K562 (cell line): ENCODE data around the gene METAP1D. TPM values are rescaled to one million over a fixed set of nuclear protein-coding genes. Genes with fewer than 3 reads are reported as not detected.
A peak's percentile ranks its signal among the peaks of the same experiment; 100 is the strongest.

Experiments used
- CREB1 ChIP-seq, 2 experiments: sonication (generic) in 1 of 2; formaldehyde crosslinking in 1 of 2; IDR thresholded peaks; 2 replicates each; pipeline versions ENCODE4 v1.6.1 to v1.8.0; 2012 to 2022; ENCODE audit warnings: inconsistent platforms in 1 of 2, mild to moderate bottlenecking in 1 of 2, missing genetic modification reagents in 1 of 2, moderate library complexity in 1 of 2
- FOXA3 ChIP-seq, 2 experiments: fragments of 450-650 bp in 1 of 2; sonication (generic) in 1 of 2; formaldehyde crosslinking; IDR thresholded peaks in 1 of 2; conservative IDR thresholded peaks in 1 of 2; 2 replicates each; pipeline versions ENCODE4 v1.4.0 to v1.8.0; 2020 to 2022; ENCODE audit warnings: mild to moderate bottlenecking in 2 of 2, missing genetic modification reagents in 1 of 2
- GMEB1 ChIP-seq: fragments of 250-450 bp; sonication (Bioruptor Pico); IDR thresholded peaks from 2 replicates; pipeline ENCODE4 v1.4.0; 2020; ENCODE audit warnings: mild to moderate bottlenecking
- HDAC6 ChIP-seq: IDR thresholded peaks from 2 replicates; pipeline ENCODE4 v1.6.1; 2012; ENCODE audit warnings: low read depth, mild to moderate bottlenecking, control low read depth, inconsistent platforms, low read length, moderate library complexity
- IRF1 ChIP-seq: sonication (generic); formaldehyde crosslinking; IDR thresholded peaks from 2 replicates; pipeline ENCODE4 v1.8.0; 2022; ENCODE audit warnings: missing genetic modification reagents, mild to moderate bottlenecking, borderline replicate concordance
- LCOR ChIP-seq: sonication (generic); formaldehyde crosslinking; IDR thresholded peaks from 2 replicates; pipeline ENCODE4 v1.8.0; 2022; ENCODE audit warnings: mild to moderate bottlenecking, missing genetic modification reagents
- MAZ ChIP-seq, 2 experiments: fragments of 450-650 bp in 1 of 2; sonication (generic) in 1 of 2; formaldehyde crosslinking; IDR thresholded peaks in 1 of 2; conservative IDR thresholded peaks in 1 of 2; 2 replicates each; pipeline versions ENCODE4 v1.4.0 to v1.5.0; 2020; ENCODE audit warnings: mild to moderate bottlenecking in 1 of 2, missing genetic modification reagents in 1 of 2
- MLLT1 ChIP-seq, 2 experiments: fragments of 450-650 bp; IDR thresholded peaks; 2 replicates each; pipeline ENCODE4 v1.6.1; 2016
- NELFE ChIP-seq: IDR thresholded peaks from 2 replicates; pipeline ENCODE4 v1.6.1; 2011; ENCODE audit warnings: mild to moderate bottlenecking; ENCODE audit not compliant: insufficient read depth, insufficient read length
- NFATC3 ChIP-seq: fragments of 450-650 bp; IDR thresholded peaks from 2 replicates; pipeline ENCODE4 v1.6.1; 2017; ENCODE audit warnings: mild to moderate bottlenecking
- POLR3G ChIP-seq: IDR thresholded peaks from 2 replicates; pipeline ENCODE4 v1.6.1; 2011; ENCODE audit not compliant: insufficient read length, insufficient replicate concordance; ENCODE audit errors: extremely low read depth
- PPARD ChIP-seq: fragments of 250-450 bp; sonication (Bioruptor Pico); IDR thresholded peaks from 2 replicates; pipeline ENCODE4 v1.8.0; 2022; ENCODE audit warnings: inconsistent platforms, mild to moderate bottlenecking, moderate library complexity
- SFPQ ChIP-seq: fragments of 200-400 bp; formaldehyde crosslinking; IDR thresholded peaks from 2 replicates; pipeline ENCODE4 v1.6.1; 2017; ENCODE audit warnings: mild to moderate bottlenecking, low read depth, low read length, moderate library complexity
- SMARCA5 ChIP-seq: fragments of 450-650 bp; IDR thresholded peaks from 2 replicates; pipeline ENCODE4 v1.6.1; 2016
- SNIP1 ChIP-seq: fragments of 450-650 bp; IDR thresholded peaks from 2 replicates; pipeline ENCODE4 v1.7.1; 2017; ENCODE audit warnings: low read depth, mild to moderate bottlenecking
- TBP ChIP-seq: optimal IDR thresholded peaks from 2 replicates; pipeline ENCODE3; 2011; ENCODE audit warnings: low read depth, low read length, improper control_type of control experiment
- ZNF263 ChIP-seq: sonication (generic); formaldehyde crosslinking; IDR thresholded peaks from 2 replicates; pipeline ENCODE4 v1.8.0; 2022; ENCODE audit warnings: mild to moderate bottlenecking, missing genetic modification reagents, borderline replicate concordance
- ZNF512 ChIP-seq: IDR thresholded peaks from 2 replicates; pipeline ENCODE4 v1.6.1; 2016; ENCODE audit warnings: missing genetic modification characterization, missing compliant biosample characterization
- ZNF75A ChIP-seq: fragments of 450-650 bp; formaldehyde crosslinking; IDR thresholded peaks from 2 replicates; pipeline ENCODE4 v1.4.0; 2020; ENCODE audit warnings: mild to moderate bottlenecking
- polyA plus RNA-seq, 8 experiments: library from polyadenylated mRNA; depleted of rRNA in 4 of 8; stranded (reverse) in 5 of 8; unstranded in 3 of 8; fragments of >200 nt; fragmentation: Nextera tagmentation in 2 of 8; fragmentation: Illumina TruSeq in 1 of 8; extraction: Ambion mirVana in 2 of 8; extraction: Trizol in 1 of 8; gene quantifications; 2 replicates each; pipeline versions ENCODE4 v1.2.1 to v1.2.3, GENCODE V29; 2011 to 2014; ENCODE audit warnings: inconsistent platforms in 1 of 8, missing spikeins in 1 of 8
- total RNA-seq, 7 experiments: library from RNA; depleted of rRNA in 6 of 7; stranded (reverse); fragments of >200 nt in 6 of 7; fragmentation: Illumina TruSeq in 2 of 7; extraction: Trizol in 2 of 7; gene quantifications; 2 replicates each; pipeline versions ENCODE4 v1.2.1 to v1.2.3, GENCODE V29; 2011 to 2021; ENCODE audit warnings: low replicate concordance in 1 of 7

Gene METAP1D
- total and polyA plus RNA-seq, 9 of the 15 experiments (the other 6 are each of a cell fraction or from before 2014, with no cell fraction given): 8.0 to 23.4 (median 15.7) TPM

- TF ChIP-seq IRF1 (peak; percentile 86; the same call in 1 of the 2 replicates), SFPQ (no peak), NELFE (no peak), TBP (peak; percentile 87), ZNF75A (CRISPR knock-in tag) (no peak), NFATC3 (no peak), SNIP1 (no peak), ZNF263 (CRISPR knock-in tag) (peak; percentile 76), SMARCA5 (no peak), MAZ (CRISPR knock-in tag; conservative IDR thresholded peaks at IDR 0.05 in 1 of 2, IDR thresholded peaks at IDR 0.05 in 1 of 2) (peak; percentile 74 to 87), LCOR (peak; percentile 1; the same call in 1 of the 2 replicates), ZNF512 (tag) (no peak), CREB1 (IDR thresholded peaks at IDR 0.05) (0 out of 2 replicates have a peak, but pooled peaks have one; percentile 17), CREB1 (CRISPR knock-in tag; IDR thresholded peaks at IDR 0.05) (no peak), PPARD (CRISPR knock-in tag) (no peak), POLR3G (no peak), FOXA3 (CRISPR knock-in tag; conservative IDR thresholded peaks at IDR 0.05 in 1 of 2, IDR thresholded peaks at IDR 0.05 in 1 of 2) (peak in 1 of 2 experiments; percentile 45; a peak in 1 of 4 replicates), GMEB1 (no peak), MLLT1 (IDR thresholded peaks at IDR 0.05) (no peak), HDAC6 (peak; percentile 81; the same call in 1 of the 2 replicates)
These were observed 85.1 kb downstream of the METAP1D start (continued) for GRCh38 chr2:172084645-172085459.
